Measurements from ENCODE around the gene CELF5.

Gene CELF5

DNA sequence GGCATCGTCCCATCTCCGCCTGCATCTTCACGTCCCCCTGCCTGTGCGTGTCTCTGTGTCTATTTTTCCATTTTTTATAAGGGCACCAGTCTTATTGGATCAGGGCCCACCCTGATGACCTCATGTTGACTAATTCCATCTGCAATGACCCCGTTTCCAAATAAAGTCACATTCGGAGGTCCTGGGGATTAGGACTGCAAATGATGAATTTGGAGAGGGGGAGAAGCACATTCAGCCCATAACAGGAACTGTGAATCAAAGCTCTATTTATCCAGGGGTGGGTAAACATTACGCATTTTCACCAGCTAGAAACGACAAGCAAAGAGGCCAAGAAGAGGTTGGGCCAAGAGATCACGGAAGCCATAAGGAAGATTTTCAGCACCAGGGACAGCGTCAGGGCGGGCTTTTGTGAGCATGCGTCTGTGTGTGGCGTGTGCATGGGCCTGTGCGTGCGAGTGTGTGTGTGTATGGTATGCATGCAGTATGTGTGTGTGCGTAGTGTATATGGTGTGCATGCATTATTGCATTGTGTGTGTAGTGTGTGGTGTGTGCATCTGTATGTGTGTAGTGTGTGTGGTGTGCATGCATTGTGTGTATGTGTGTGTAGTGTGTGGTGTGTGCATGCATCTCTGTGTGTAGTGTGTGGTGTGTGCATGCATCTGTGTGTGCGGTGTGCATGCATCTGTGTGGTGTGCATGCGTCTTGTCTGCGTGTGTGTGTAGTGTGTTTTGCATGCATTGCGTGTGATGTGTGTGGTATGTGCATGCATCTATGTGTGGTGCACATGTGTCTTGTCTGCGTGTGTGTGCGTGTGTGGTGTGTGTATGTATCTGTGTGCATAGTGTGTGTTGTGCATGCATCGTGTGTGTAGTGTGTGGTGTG is 19.6 kb downstream of the CELF5 start (continued):
- TF ChIP-seq, protein P1, sequence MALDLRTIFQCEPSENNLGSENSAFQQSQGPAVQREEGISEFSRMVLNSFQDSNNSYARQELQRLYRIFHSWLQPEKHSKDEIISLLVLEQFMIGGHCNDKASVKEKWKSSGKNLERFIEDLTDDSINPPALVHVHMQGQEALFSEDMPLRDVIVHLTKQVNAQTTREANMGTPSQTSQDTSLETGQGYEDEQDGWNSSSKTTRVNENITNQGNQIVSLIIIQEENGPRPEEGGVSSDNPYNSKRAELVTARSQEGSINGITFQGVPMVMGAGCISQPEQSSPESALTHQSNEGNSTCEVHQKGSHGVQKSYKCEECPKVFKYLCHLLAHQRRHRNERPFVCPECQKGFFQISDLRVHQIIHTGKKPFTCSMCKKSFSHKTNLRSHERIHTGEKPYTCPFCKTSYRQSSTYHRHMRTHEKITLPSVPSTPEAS (tag by site-specific recombination; IDR thresholded peaks at IDR 0.05): peak; percentile 97
- TF ChIP-seq ZNF146 (tag by site-specific recombination; IDR thresholded peaks at IDR 0.05) (peak; percentile 24; the same call in 1 of the 2 replicates), ZNF311 (tag by site-specific recombination; IDR thresholded peaks at IDR 0.05; ENCODE audit: borderline replicate concordance) (peak; percentile 64; the same call in 1 of the 2 replicates), ZNF571 (tag by site-specific recombination; IDR thresholded peaks at IDR 0.05) (peak; percentile 58; the same call in 1 of the 2 replicates), ZNF354C (tag by site-specific recombination; IDR thresholded peaks at IDR 0.05; ENCODE audit: borderline replicate concordance, low read depth) (no peak), ZNF623 (tag by site-specific recombination; IDR thresholded peaks at IDR 0.05) (no peak), ZNF629 (tag by site-specific recombination; IDR thresholded peaks at IDR 0.05) (peak; percentile 59; the same call in 1 of the 2 replicates), ZFP37 (tag by site-specific recombination; IDR thresholded peaks at IDR 0.05) (no peak; the same call in 1 of the 2 replicates), OSR2 (tag by site-specific recombination; IDR thresholded peaks at IDR 0.05) (no peak)
- TF ChIP-seq, protein P2, sequence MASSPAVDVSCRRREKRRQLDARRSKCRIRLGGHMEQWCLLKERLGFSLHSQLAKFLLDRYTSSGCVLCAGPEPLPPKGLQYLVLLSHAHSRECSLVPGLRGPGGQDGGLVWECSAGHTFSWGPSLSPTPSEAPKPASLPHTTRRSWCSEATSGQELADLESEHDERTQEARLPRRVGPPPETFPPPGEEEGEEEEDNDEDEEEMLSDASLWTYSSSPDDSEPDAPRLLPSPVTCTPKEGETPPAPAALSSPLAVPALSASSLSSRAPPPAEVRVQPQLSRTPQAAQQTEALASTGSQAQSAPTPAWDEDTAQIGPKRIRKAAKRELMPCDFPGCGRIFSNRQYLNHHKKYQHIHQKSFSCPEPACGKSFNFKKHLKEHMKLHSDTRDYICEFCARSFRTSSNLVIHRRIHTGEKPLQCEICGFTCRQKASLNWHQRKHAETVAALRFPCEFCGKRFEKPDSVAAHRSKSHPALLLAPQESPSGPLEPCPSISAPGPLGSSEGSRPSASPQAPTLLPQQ (tag by site-specific recombination; IDR thresholded peaks at IDR 0.05): peak; percentile 73
- TF ChIP-seq, protein P3, sequence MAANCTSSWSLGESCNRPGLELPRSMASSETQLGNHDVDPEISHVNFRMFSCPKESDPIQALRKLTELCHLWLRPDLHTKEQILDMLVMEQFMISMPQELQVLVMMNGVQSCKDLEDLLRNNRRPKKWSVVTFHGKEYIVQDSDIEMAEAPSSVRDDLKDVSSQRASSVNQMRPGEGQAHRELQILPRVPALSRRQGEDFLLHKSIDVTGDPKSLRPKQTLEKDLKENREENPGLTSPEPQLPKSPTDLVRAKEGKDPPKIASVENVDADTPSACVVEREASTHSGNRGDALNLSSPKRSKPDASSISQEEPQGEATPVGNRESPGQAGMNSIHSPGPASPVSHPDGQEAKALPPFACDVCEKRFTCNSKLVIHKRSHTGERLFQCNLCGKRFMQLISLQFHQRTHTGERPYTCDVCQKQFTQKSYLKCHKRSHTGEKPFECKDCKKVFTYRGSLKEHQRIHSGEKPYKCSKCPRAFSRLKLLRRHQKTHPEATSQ (tag by site-specific recombination; IDR thresholded peaks at IDR 0.05): 0 out of 2 replicates have a peak, but pooled peaks have one; percentile 53
- TF ChIP-seq, protein P4, sequence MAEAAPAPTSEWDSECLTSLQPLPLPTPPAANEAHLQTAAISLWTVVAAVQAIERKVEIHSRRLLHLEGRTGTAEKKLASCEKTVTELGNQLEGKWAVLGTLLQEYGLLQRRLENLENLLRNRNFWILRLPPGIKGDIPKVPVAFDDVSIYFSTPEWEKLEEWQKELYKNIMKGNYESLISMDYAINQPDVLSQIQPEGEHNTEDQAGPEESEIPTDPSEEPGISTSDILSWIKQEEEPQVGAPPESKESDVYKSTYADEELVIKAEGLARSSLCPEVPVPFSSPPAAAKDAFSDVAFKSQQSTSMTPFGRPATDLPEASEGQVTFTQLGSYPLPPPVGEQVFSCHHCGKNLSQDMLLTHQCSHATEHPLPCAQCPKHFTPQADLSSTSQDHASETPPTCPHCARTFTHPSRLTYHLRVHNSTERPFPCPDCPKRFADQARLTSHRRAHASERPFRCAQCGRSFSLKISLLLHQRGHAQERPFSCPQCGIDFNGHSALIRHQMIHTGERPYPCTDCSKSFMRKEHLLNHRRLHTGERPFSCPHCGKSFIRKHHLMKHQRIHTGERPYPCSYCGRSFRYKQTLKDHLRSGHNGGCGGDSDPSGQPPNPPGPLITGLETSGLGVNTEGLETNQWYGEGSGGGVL (tag by site-specific recombination; IDR thresholded peaks at IDR 0.05): 0 out of 2 replicates have a peak, but pooled peaks have one; percentile 9
- TF ChIP-seq, protein P5, sequence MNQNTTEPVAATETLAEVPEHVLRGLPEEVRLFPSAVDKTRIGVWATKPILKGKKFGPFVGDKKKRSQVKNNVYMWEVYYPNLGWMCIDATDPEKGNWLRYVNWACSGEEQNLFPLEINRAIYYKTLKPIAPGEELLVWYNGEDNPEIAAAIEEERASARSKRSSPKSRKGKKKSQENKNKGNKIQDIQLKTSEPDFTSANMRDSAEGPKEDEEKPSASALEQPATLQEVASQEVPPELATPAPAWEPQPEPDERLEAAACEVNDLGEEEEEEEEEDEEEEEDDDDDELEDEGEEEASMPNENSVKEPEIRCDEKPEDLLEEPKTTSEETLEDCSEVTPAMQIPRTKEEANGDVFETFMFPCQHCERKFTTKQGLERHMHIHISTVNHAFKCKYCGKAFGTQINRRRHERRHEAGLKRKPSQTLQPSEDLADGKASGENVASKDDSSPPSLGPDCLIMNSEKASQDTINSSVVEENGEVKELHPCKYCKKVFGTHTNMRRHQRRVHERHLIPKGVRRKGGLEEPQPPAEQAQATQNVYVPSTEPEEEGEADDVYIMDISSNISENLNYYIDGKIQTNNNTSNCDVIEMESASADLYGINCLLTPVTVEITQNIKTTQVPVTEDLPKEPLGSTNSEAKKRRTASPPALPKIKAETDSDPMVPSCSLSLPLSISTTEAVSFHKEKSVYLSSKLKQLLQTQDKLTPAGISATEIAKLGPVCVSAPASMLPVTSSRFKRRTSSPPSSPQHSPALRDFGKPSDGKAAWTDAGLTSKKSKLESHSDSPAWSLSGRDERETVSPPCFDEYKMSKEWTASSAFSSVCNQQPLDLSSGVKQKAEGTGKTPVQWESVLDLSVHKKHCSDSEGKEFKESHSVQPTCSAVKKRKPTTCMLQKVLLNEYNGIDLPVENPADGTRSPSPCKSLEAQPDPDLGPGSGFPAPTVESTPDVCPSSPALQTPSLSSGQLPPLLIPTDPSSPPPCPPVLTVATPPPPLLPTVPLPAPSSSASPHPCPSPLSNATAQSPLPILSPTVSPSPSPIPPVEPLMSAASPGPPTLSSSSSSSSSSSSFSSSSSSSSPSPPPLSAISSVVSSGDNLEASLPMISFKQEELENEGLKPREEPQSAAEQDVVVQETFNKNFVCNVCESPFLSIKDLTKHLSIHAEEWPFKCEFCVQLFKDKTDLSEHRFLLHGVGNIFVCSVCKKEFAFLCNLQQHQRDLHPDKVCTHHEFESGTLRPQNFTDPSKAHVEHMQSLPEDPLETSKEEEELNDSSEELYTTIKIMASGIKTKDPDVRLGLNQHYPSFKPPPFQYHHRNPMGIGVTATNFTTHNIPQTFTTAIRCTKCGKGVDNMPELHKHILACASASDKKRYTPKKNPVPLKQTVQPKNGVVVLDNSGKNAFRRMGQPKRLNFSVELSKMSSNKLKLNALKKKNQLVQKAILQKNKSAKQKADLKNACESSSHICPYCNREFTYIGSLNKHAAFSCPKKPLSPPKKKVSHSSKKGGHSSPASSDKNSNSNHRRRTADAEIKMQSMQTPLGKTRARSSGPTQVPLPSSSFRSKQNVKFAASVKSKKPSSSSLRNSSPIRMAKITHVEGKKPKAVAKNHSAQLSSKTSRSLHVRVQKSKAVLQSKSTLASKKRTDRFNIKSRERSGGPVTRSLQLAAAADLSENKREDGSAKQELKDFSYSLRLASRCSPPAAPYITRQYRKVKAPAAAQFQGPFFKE (tag by site-specific recombination; IDR thresholded peaks at IDR 0.05; ENCODE audit: borderline replicate concordance): peak; percentile 86; the same call in 1 of the 2 replicates
- TF ChIP-seq, protein P6, sequence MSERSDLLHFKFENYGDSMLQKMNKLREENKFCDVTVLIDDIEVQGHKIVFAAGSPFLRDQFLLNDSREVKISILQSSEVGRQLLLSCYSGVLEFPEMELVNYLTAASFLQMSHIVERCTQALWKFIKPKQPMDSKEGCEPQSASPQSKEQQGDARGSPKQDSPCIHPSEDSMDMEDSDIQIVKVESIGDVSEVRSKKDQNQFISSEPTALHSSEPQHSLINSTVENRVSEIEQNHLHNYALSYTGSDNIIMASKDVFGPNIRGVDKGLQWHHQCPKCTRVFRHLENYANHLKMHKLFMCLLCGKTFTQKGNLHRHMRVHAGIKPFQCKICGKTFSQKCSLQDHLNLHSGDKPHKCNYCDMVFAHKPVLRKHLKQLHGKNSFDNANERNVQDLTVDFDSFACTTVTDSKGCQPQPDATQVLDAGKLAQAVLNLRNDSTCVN (tag by site-specific recombination; optimal IDR thresholded peaks at IDR 0.05): peak; percentile 32
- TF ChIP-seq, protein P7, sequence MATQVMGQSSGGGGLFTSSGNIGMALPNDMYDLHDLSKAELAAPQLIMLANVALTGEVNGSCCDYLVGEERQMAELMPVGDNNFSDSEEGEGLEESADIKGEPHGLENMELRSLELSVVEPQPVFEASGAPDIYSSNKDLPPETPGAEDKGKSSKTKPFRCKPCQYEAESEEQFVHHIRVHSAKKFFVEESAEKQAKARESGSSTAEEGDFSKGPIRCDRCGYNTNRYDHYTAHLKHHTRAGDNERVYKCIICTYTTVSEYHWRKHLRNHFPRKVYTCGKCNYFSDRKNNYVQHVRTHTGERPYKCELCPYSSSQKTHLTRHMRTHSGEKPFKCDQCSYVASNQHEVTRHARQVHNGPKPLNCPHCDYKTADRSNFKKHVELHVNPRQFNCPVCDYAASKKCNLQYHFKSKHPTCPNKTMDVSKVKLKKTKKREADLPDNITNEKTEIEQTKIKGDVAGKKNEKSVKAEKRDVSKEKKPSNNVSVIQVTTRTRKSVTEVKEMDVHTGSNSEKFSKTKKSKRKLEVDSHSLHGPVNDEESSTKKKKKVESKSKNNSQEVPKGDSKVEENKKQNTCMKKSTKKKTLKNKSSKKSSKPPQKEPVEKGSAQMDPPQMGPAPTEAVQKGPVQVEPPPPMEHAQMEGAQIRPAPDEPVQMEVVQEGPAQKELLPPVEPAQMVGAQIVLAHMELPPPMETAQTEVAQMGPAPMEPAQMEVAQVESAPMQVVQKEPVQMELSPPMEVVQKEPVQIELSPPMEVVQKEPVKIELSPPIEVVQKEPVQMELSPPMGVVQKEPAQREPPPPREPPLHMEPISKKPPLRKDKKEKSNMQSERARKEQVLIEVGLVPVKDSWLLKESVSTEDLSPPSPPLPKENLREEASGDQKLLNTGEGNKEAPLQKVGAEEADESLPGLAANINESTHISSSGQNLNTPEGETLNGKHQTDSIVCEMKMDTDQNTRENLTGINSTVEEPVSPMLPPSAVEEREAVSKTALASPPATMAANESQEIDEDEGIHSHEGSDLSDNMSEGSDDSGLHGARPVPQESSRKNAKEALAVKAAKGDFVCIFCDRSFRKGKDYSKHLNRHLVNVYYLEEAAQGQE (tag by site-specific recombination; IDR thresholded peaks at IDR 0.05): peak; percentile 100
